ENCODE data around the gene JADE2.
A peak's percentile ranks its signal among the peaks of the same experiment; 100 is the strongest.

The JADE2 gene

GRCh38 chr5:134502259-134502658, 23.2 kb upstream of the JADE2 start:
- Histone ChIP-seq H3K4me3 (ENCODE audit: low read depth, low read length) (no peak overlapping the region), H3K9me3 (ENCODE audit: control insufficient read depth, insufficient read depth, low read depth, low read length) (no peaks in the 10 kb centered on the region), H3K36me3 (ENCODE audit: control insufficient read depth in 2 of 2, insufficient read depth in 1 of 2, low read length in 2 of 2) (no peaks in the 10 kb centered on the region), H3K4me1 (ENCODE audit: control insufficient read depth, insufficient read depth, low read length) (no peaks in the 10 kb centered on the region; the same call in 1 of the 2 replicates), H3K27ac (ENCODE audit: extremely low read depth, low read depth, low read length) (no peak overlapping the region)
- POLR2A ChIA-PET = interaction anchor here (1.0 to 1.5 kb wide), 3 partner anchors 9 to 77 kb away, joined by 3 to 9 read pairs (median 3); no protein-coding TSS in a partner anchor
- TF ChIP-seq ZNF140 (tag by site-specific recombination; IDR thresholded peaks at IDR 0.05) = no peak
- no peak for TF ChIP-seq ZNF280D (tag by site-specific recombination; IDR thresholded peaks at IDR 0.05)
- TF ChIP-seq ZNF514 (tag by site-specific recombination; IDR thresholded peaks at IDR 0.05) = no peak
- TF ChIP-seq ZBTB6 (tag by site-specific recombination; IDR thresholded peaks at IDR 0.05) = no peak
- no peak for TF ChIP-seq ZNF433 (tag by site-specific recombination; IDR thresholded peaks at IDR 0.05; ENCODE audit: low read depth)
- TF ChIP-seq ZNF121 (tag by site-specific recombination; IDR thresholded peaks at IDR 0.05) = no peak
- no peak for TF ChIP-seq ZNF645 (tag by site-specific recombination; IDR thresholded peaks at IDR 0.05)
- TF ChIP-seq KLF8 (tag by site-specific recombination; IDR thresholded peaks at IDR 0.05) = no peak
- TF ChIP-seq ZNF549 (tag by site-specific recombination; IDR thresholded peaks at IDR 0.05) = no peak
- TF ChIP-seq ZNF707 (tag by site-specific recombination; IDR thresholded peaks at IDR 0.05) = no peak
- no peak for TF ChIP-seq ZNF404 (tag by site-specific recombination; IDR thresholded peaks at IDR 0.05)
- TF ChIP-seq ZNF677 (tag by site-specific recombination; IDR thresholded peaks at IDR 0.05) = no peak
- peak; percentile 83 for TF ChIP-seq ZFHX2 (tag by site-specific recombination; conservative IDR thresholded peaks at IDR 0.05)
- TF ChIP-seq EGR2 (tag by site-specific recombination; IDR thresholded peaks at IDR 0.05; ENCODE audit: low read depth) = peak; percentile 82
- TF ChIP-seq ZNF174 (tag by site-specific recombination; IDR thresholded peaks at IDR 0.05) = no peak
- CTCF ChIA-PET = interaction anchor here (0.8 to 1.4 kb wide), 2 partner anchors 10 to 57 kb away, joined by 3 read pairs; no protein-coding TSS in a partner anchor

GRCh38 chr5:134503088-134503936, 22.2 kb upstream of the JADE2 start:
- H3K27ac ChIP-seq (ENCODE audit: extremely low read depth, low read depth, low read length) = peak overlapping the region; percentile 28; the same call in 1 of the 2 replicates

More at GRCh38 chr5:134503088-134503936, 22.2 kb upstream of the JADE2 start:
- H3K4me3 ChIP-seq (ENCODE audit: low read depth, low read length) = no peak overlapping the region
- no peaks in the 10 kb centered on the region for H3K36me3 ChIP-seq (ENCODE audit: control insufficient read depth in 2 of 2, insufficient read depth in 1 of 2, low read length in 2 of 2)
- POLR2A ChIA-PET = interaction anchor here (0.6 to 1.5 kb wide), 5 partner anchors 8 to 334 kb away, joined by 3 to 9 read pairs (median 5); partner anchors contain the start of gene CDKN2AIPNL
- no peaks in the 10 kb centered on the region for H3K9me3 ChIP-seq (ENCODE audit: control insufficient read depth, insufficient read depth, low read depth, low read length)
- no peaks in the 10 kb centered on the region; the same call in 1 of the 2 replicates for H3K4me1 ChIP-seq (ENCODE audit: control insufficient read depth, insufficient read depth, low read length)
- CTCF ChIA-PET = interaction anchor here (0.6 to 0.7 kb wide), 2 partner anchors 8 to 400 kb away, joined by 3 read pairs; no protein-coding TSS in a partner anchor
- TF ChIP-seq ZNF549 (tag by site-specific recombination; IDR thresholded peaks at IDR 0.05) = no peak
- TF ChIP-seq PATZ1 (tag by site-specific recombination; IDR thresholded peaks at IDR 0.05) = 0 out of 2 replicates have a peak, but pooled peaks have one; percentile 18
- TF ChIP-seq SP2 (tag by site-specific recombination; IDR thresholded peaks at IDR 0.05) = 0 out of 2 replicates have a peak, but pooled peaks have one; percentile 10
- TF ChIP-seq PRDM10 (tag by site-specific recombination; IDR thresholded peaks at IDR 0.05) = 0 out of 2 replicates have a peak, but pooled peaks have one; percentile 13
- no peak for TF ChIP-seq ZBTB20 (tag by site-specific recombination; IDR thresholded peaks at IDR 0.05)
